LHCN-M2 (cell line): ENCODE measurements around the gene ADAM15. TPM values are rescaled to one million over a fixed set of nuclear protein-coding genes. Genes with fewer than 3 reads are reported as not detected.
A peak's percentile ranks its signal among the peaks of the same experiment; 100 is the strongest.

Source experiments
- DNase-seq: peaks from one replicate; pipeline ENCODE4 v3.0.0-alpha.2; 2012; ENCODE audit warnings: low read depth
- total RNA-seq: library from RNA; depleted of rRNA; stranded (reverse); fragments of >200 nt; gene quantifications from 2 replicates; pipeline ENCODE4 v1.2.3, GENCODE V29; 2014

ADAM15 gene
- total RNA-seq, 1 experiment from 2014 or later, result 86.7 TPM

- DNase-seq, result no peak
These were observed 20.8 kb upstream of the ADAM15 start for GRCh38 chr1:155030243-155030795.

GRCh38 chr1:155030899-155031298, 20.2 kb upstream of the ADAM15 start:
- DNase-seq, result no peak

GRCh38 chr1:155032886-155033285, 18.2 kb upstream of the ADAM15 start:
- no peak for DNase-seq

DNA sequence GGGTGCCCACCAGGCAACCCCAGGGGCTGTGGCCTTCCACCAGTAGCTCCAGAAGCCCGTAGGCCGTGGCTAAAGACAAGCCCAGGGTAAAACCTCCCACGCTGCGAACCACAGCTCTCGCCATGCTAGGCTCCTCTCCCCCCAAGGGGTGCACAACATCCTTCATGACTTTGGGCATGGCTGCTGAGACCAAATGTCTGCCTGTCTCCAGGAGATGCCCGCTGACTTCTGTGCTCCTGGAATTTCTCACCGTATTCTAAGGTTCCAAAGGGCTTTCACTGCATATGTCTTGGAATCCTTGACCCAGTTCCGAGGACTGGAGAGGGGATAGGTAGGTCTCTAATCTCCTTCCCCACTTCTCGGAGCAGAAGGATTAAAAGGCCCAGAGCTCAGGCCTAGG, 17.6 kb upstream of the ADAM15 start, which contains the start of the genes DCST1 and DCST2:
Gene DCST1, plus strand, starts transcription at position 301 of the 400 bp plus-strand sequence. CDS start 213 bp downstream, outside the sequence.
Gene DCST2, minus strand, starts transcription at position 258 of the 400 bp plus-strand sequence. Its CDS starts 80 bp downstream, at position 178.
- no peak for DNase-seq

GRCh38 chr1:155034318-155035208, 16.6 kb upstream of the ADAM15 start:
- DNase-seq, result no peak

- no peak for DNase-seq
These were observed 15.2 kb upstream of the ADAM15 start for GRCh38 chr1:155035936-155036335.

GRCh38 chr1:155037043-155037442, 14.1 kb upstream of the ADAM15 start:
- DNase-seq, result no peak

DNA sequence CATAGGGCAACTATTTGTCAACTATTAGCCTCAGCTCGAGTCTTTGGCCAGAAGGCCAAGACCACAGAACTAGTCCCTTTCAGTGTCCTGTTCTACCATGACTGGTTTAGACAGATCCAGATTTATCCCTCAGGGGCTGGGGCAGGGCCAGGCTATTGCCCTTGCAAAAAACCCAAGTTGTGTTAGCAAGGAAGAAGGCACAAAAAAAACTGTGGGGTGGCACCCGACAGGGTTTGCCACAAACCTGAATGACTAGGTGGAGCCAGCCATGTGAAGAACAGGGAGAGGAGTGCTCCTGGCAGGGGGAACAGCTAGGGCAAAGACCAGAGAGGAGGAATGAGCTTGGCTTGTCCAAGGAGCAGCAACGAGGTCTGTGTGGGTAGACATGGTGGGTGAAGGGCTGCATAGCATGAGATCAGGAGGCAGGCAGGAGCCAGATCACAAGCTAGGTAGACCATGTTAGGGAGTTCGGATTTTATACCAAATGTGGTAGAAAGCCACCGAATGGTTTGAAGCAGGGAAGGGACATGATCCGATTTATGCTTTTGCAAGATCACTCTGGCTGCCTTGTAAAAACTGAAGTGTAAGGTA, 13.2 kb upstream of the ADAM15 start:
- no peak for DNase-seq

DNA sequence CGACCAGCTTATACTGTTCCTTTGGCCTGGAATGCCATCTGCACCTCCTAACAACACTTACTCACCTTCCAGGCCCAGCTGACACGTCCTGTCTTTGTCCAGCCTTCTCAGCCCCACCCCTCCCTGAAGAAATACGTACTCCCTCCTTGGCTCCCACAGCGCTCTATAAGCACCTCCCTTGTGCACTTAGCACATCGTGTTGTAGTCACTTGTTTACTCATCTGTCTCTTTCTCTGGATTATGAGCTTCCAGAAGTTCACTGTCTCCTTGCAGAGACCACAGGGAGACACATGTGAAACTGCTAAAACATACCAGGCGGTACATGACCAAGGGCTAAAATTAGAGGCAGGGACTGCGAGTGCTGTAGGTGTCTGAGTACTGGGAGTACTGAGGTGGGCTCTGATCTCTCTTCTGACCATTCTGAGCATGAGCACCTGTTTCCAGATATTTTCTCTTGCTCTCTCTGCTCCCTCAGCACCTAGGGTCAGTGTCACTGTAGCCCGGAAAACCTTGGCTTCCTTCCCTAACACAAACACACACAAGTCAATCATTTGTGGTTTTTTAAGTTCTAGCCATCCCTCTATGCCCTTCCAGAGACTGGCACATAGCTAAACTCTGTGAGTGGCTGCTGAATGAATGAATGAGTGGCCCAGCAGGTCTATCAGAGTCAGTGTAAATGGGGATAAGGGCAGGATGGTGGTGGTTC, 12.4 kb upstream of the ADAM15 start:
- DNase-seq, result peak; percentile 83

- no peak for DNase-seq
These were observed 11.8 kb upstream of the ADAM15 start for GRCh38 chr1:155039308-155039669.

DNA sequence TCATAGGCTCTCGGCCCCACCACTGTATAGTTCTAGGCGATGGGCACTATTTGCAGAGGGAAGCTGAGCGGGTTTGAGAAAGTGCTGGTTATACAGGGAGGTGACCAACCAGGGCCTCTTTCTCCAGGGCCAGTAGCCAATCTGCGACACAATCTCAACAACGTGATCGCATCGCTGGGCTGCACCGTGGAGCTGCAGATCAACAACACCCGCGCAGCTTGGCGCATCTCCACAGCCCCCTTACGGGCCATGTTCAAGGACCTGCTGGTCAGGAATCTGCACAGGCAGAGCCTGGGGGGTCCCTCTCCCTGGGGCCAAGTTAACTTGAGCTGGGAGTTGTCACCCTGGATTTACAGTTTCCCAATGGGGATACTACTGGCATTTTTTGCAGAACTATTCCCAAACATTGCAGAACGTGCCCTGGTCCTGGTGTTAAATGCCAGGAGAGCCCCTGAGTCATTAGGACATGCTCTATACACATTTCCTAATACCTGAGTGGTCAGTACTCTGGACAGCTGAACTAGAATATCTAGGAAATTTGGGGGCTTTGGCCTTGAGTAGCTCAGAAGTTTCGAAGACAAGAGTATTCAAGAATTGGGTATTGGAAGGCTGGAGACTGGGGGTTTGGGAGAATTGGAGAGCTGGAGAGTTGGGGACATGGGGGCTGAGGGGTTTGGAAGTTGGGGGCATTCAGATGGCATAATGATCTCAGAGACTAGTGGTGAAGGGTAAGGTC, 10.6 kb upstream of the ADAM15 start:
- no peak for DNase-seq

- DNase-seq, result no peak
These were observed 8.3 kb upstream of the ADAM15 start for GRCh38 chr1:155042789-155043188.

- DNase-seq, result no peak
These were observed 7.8 kb upstream of the ADAM15 start for GRCh38 chr1:155043301-155043702.

DNA sequence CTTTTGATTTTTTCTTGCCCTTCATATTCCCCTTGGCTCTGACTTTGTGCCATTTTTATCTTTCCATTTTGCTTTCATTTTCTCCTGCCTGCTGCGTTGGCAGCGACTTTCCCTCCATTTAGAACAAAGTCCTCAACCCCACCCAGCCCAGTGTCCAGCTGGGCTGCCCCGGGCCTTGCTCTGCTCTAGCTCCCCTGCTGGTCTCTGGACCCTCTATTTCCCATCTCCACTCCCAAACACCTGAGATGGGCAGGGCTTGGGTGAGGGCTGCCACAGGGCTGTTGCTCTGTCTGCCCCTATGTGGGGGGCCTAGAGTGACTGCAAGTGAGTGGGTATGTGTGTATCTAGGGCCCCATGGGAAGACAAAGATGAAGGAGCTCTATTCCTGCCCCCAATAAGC, 7.3 kb upstream of the ADAM15 start:
- DNase-seq, result no peak

- DNase-seq, result no peak
These were observed 6.8 kb upstream of the ADAM15 start for GRCh38 chr1:155044365-155044764.

DNA sequence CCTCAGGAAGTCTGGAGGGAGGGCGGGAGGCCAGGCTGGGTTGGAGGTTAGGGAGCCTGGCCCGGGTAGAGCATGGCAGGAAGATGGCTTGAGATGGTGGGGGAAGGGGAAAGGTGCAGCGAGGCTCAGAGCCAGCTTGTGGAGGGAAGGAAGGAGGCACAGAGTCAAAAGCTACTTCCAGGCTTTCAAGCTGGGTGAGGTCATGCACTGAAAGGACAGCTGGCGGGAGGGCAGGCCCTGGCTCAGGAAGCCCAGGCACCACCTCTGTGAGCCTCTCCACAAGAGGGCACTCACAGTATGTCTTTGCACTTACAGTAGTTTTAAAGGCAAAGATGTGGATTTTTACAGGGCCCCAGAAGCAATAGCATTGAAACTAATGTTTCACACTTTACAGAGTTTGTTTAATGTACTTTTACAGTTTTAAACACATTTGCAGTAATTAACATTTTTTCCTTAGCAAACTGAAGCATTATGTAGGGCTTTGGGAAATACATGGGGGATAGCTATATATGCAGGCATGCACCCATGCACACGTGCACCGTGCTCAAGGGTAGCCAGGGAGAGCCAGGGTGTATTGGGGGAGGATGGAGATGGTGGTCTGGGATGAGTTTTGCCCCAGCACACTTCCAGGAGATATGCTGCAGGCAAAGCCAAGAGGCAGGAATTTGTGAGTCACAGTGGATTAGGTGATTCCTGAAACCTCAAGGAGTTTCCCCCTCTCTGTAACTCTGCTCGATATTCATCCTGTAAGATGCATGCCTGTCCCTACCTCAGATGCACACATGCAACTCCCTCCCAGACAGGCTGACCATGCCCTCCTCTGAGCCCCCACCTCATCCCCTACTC, 6.1 kb upstream of the ADAM15 start:
- DNase-seq, result peak; percentile 87

DNA sequence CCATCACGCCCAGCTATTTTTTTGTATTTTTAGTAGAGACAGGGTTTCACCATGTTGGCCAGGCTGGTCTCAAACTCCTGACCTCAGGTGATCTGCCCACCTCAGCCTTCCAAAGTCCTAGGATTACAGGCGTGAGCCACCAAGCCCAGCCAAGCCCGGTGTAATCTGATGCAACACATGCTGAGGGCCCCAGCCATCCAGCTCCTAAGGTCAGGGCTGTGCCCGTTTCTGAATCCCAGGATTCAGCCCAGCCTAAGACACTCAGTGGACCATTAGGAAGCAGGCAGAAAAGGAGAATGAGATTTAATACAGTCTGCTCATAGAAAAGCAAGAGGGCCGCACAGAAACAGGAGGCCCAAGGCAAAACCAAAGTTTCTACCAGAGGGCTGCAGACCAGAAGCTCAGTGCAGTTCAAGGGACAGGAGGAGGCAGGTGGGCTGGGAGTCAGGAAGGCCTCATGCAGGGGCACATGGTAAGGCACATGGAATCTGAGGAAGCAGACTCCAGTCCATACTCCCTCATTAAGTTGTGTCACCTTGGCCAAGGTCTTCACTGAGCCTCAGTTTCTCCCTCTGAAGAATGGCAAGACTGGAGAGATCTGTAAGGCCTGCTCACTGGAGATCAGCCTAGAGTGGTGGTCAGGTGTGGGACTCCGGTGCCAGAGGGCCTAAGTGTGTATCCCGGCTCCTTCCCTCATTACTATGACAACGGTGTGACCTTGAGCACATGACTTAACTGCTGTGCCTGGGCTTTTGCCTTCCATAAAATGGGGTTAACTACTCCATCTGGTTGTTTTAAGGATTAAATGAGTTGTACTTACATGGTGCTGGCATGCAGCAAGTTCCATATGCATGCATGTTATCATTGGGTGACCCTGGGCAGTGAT, 2.4 kb upstream of the ADAM15 start:
- DNase-seq, result no peak

GRCh38 chr1:155049651-155050559, 1.2 kb upstream of the ADAM15 start:
- DNase-seq, result peak; percentile 27
